ENCODE results near the gene NOTCH3.

GRCh38 chr19:15245370-15246197 is 44.8 kb upstream of the NOTCH3 start:
- TF ChIP-seq POLR2AphosphoS5 (IDR thresholded peaks at IDR 0.05; ENCODE audit: low read depth, low read length) (no peak), POLR2A (IDR thresholded peaks at IDR 0.05; ENCODE audit: borderline replicate concordance, extremely low read depth, insufficient read depth, insufficient read length) (no peak), CTCF (IDR thresholded peaks at IDR 0.05 in 2 of 3, conservative IDR thresholded peaks at IDR 0.05 in 1 of 3; ENCODE audit: borderline replicate concordance in 1 of 3, insufficient read depth in 1 of 3, low read depth in 2 of 3, low read length in 2 of 3) (no peak), SP1 (IDR thresholded peaks at IDR 0.05; ENCODE audit: low read depth) (no peak), REST (IDR thresholded peaks at IDR 0.05; ENCODE audit: low read depth) (no peak), EZH2 (IDR thresholded peaks at IDR 0.05) (no peak), ATF3 (IDR thresholded peaks at IDR 0.05) (no peak), MAX (IDR thresholded peaks at IDR 0.05) (no peak), SIN3A (IDR thresholded peaks at IDR 0.05; ENCODE audit: low read depth) (no peak), ZFX (IDR thresholded peaks at IDR 0.05) (no peak)
